GM12878 (cell line): ENCODE measurements around the gene PTPRN2. TPM values are rescaled to one million over a fixed set of nuclear protein-coding genes. Genes with fewer than 3 reads are reported as not detected.

Experiments used
- USF1 ChIP-seq: IDR thresholded peaks from 2 replicates; pipeline ENCODE4 v1.6.1; 2011; ENCODE audit warnings: borderline replicate concordance, low read depth, mild to moderate bottlenecking, moderate library complexity, mixed read lengths, low read length; ENCODE audit not compliant: insufficient read depth; ENCODE audit errors: extremely low read length
- polyA plus RNA-seq, 11 experiments: library from polyadenylated mRNA; depleted of rRNA in 4 of 11; unstranded in 6 of 11; stranded (reverse) in 5 of 11; fragments of >200 nt; fragmentation: Nextera tagmentation in 4 of 11; fragmentation: Illumina TruSeq in 1 of 11; extraction: Ambion mirVana in 4 of 11; extraction: Trizol in 1 of 11; gene quantifications; 1 replicate in 1 of 11; 2 replicates in 10 of 11; pipeline versions ENCODE4 v1.2.1 to v1.2.3, GENCODE V29; 2011 to 2016; ENCODE audit warnings: inconsistent platforms in 2 of 11, missing spikeins in 2 of 11, low read depth in 1 of 11
- total RNA-seq, 4 experiments: library from RNA; depleted of rRNA in 3 of 4; stranded (reverse); fragments of >200 nt in 3 of 4; fragmentation: Illumina TruSeq in 1 of 4; extraction: Trizol in 1 of 4; gene quantifications; 2 replicates each; pipeline versions ENCODE4 v1.2.1 to v1.2.3, GENCODE V29; 2013 to 2021
- TF ChIP-seq, protein P1 (sequence below): fragments of 450-650 bp; IDR thresholded peaks from 2 replicates; pipeline ENCODE4 v1.6.1; 2017; ENCODE audit warnings: mild to moderate bottlenecking, low read depth, inconsistent platforms; ENCODE audit not compliant: poor library complexity, severe bottlenecking
- TF ChIP-seq, protein P2 (sequence below): fragments of 450-650 bp; IDR thresholded peaks from 2 replicates; pipeline ENCODE4 v1.6.1; 2017; ENCODE audit warnings: antibody characterized with exemption, mild to moderate bottlenecking, moderate library complexity
- TF ChIP-seq, protein P3 (sequence below): IDR thresholded peaks from 2 replicates; pipeline ENCODE4 v1.6.1; 2011; ENCODE audit warnings: borderline replicate concordance, low read depth, mild to moderate bottlenecking, moderate library complexity, low read length; ENCODE audit not compliant: insufficient read depth, poor library complexity, severe bottlenecking

Gene PTPRN2
- total and polyA plus RNA-seq, 10 of the 15 experiments (the other 5 are each of a cell fraction or from before 2014, with no cell fraction given): 5.4 TPM; not detected in 9

- TF ChIP-seq USF1: no peak
- TF ChIP-seq, protein P1, sequence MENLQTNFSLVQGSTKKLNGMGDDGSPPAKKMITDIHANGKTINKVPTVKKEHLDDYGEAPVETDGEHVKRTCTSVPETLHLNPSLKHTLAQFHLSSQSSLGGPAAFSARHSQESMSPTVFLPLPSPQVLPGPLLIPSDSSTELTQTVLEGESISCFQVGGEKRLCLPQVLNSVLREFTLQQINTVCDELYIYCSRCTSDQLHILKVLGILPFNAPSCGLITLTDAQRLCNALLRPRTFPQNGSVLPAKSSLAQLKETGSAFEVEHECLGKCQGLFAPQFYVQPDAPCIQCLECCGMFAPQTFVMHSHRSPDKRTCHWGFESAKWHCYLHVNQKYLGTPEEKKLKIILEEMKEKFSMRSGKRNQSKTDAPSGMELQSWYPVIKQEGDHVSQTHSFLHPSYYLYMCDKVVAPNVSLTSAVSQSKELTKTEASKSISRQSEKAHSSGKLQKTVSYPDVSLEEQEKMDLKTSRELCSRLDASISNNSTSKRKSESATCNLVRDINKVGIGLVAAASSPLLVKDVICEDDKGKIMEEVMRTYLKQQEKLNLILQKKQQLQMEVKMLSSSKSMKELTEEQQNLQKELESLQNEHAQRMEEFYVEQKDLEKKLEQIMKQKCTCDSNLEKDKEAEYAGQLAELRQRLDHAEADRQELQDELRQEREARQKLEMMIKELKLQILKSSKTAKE: no peak
- TF ChIP-seq, protein P2, sequence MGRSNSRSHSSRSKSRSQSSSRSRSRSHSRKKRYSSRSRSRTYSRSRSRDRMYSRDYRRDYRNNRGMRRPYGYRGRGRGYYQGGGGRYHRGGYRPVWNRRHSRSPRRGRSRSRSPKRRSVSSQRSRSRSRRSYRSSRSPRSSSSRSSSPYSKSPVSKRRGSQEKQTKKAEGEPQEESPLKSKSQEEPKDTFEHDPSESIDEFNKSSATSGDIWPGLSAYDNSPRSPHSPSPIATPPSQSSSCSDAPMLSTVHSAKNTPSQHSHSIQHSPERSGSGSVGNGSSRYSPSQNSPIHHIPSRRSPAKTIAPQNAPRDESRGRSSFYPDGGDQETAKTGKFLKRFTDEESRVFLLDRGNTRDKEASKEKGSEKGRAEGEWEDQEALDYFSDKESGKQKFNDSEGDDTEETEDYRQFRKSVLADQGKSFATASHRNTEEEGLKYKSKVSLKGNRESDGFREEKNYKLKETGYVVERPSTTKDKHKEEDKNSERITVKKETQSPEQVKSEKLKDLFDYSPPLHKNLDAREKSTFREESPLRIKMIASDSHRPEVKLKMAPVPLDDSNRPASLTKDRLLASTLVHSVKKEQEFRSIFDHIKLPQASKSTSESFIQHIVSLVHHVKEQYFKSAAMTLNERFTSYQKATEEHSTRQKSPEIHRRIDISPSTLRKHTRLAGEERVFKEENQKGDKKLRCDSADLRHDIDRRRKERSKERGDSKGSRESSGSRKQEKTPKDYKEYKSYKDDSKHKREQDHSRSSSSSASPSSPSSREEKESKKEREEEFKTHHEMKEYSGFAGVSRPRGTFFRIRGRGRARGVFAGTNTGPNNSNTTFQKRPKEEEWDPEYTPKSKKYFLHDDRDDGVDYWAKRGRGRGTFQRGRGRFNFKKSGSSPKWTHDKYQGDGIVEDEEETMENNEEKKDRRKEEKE: no peak
- TF ChIP-seq, protein P3, sequence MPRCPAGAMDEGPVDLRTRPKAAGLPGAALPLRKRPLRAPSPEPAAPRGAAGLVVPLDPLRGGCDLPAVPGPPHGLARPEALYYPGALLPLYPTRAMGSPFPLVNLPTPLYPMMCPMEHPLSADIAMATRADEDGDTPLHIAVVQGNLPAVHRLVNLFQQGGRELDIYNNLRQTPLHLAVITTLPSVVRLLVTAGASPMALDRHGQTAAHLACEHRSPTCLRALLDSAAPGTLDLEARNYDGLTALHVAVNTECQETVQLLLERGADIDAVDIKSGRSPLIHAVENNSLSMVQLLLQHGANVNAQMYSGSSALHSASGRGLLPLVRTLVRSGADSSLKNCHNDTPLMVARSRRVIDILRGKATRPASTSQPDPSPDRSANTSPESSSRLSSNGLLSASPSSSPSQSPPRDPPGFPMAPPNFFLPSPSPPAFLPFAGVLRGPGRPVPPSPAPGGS: no peak
- TF ChIP-seq, all 136 proteins: peak for 0
Observed at GRCh38 chr7:158072991-158073730, 514.5 kb downstream of the PTPRN2 start (continued).
